Neural crest cell (in vitro differentiated cells): ENCODE data around the gene INPP4B. TPM values are rescaled to one million over a fixed set of nuclear protein-coding genes. Genes with fewer than 3 reads are reported as not detected.
"Not testable (repeated sequence)": the region's sequence is repeated elsewhere in the genome, so short reads cannot be mapped to it uniquely, and the experiment has no call there.

Experiments used
- DNase-seq: peaks from one replicate; pipeline ENCODE4 v3.0.0; 2021; ENCODE audit warnings: low read depth, mixed read lengths, low spot score
- H3K27ac Mint-ChIP-seq: one replicate; pipeline ENCODE4 v1.8.0; 2021; ENCODE audit warnings: mild to moderate bottlenecking, mixed read lengths; ENCODE audit not compliant: unreplicated experiment
- H3K27me3 Mint-ChIP-seq: 2 replicates; pipeline ENCODE4 v1.8.0; 2021; ENCODE audit warnings: low read depth, mild to moderate bottlenecking, mixed read lengths
- H3K36me3 Mint-ChIP-seq: 2 replicates; pipeline ENCODE4 v1.8.0; 2021; ENCODE audit warnings: low read depth, mild to moderate bottlenecking, mixed read lengths
- H3K4me1 Mint-ChIP-seq: 2 replicates; pipeline ENCODE4 v1.8.0; 2021; ENCODE audit warnings: mixed read lengths
- H3K4me3 Mint-ChIP-seq: one replicate; pipeline ENCODE4 v1.8.0; 2021; ENCODE audit warnings: mild to moderate bottlenecking, mixed read lengths
- H3K9me3 Mint-ChIP-seq: 2 replicates; pipeline ENCODE4 v1.8.0; 2021; ENCODE audit warnings: mixed read lengths
- CTCF ChIP-seq: fragments of 200-600 bp; sonication (generic); conservative IDR thresholded peaks from 2 replicates; pipeline ENCODE4 v1.5.0; 2021; ENCODE audit warnings: antibody characterized with exemption, mild to moderate bottlenecking
- total RNA-seq: library from RNA; stranded (reverse); gene quantifications from 2 replicates; pipeline ENCODE4 v1.2.1, GENCODE V29; 2021

INPP4B gene
- total RNA-seq, 1 donor from 2014 or later = 7.3 TPM

- H3K27ac Mint-ChIP-seq = no peak overlapping the region
- no peaks in the 10 kb centered on the region for H3K4me1 Mint-ChIP-seq
- no peaks in the 10 kb centered on the region for H3K36me3 Mint-ChIP-seq
- H3K4me3 Mint-ChIP-seq = no peak overlapping the region
- no peaks in the 10 kb centered on the region for H3K9me3 Mint-ChIP-seq
- no peak for DNase-seq
- H3K27me3 Mint-ChIP-seq = no peaks in the 10 kb centered on the region
- TF ChIP-seq CTCF = no peak
These were observed 765.1 kb downstream of the INPP4B start for GRCh38 chr4:142081025-142081424.

- Mint-ChIP-seq H3K4me1 (no peaks in the 10 kb centered on the region), H3K36me3 (no peaks in the 10 kb centered on the region), H3K27ac (no peak overlapping the region), H3K27me3 (no peaks in the 10 kb centered on the region), H3K9me3 (no peaks in the 10 kb centered on the region), H3K4me3 (no peak overlapping the region)
- DNase-seq = no peak
- TF ChIP-seq CTCF = no peak
These were observed 766.1 kb downstream of the INPP4B start for GRCh38 chr4:142079959-142080358.

- no peaks in the 10 kb centered on the region for H3K4me1 Mint-ChIP-seq
- H3K9me3 Mint-ChIP-seq = no peaks in the 10 kb centered on the region
- no peak overlapping the region for H3K4me3 Mint-ChIP-seq
- no peak for DNase-seq
- TF ChIP-seq CTCF = no peak
- no peak overlapping the region for H3K27ac Mint-ChIP-seq
- H3K36me3 Mint-ChIP-seq = no peaks in the 10 kb centered on the region
- no peaks in the 10 kb centered on the region for H3K27me3 Mint-ChIP-seq
These were observed 769.1 kb downstream of the INPP4B start for GRCh38 chr4:142077048-142077447.

GRCh38 chr4:142068304-142068703, 777.8 kb downstream of the INPP4B start:
- H3K27ac Mint-ChIP-seq, H3K4me1 Mint-ChIP-seq, H3K27me3 Mint-ChIP-seq, H3K4me3 Mint-ChIP-seq, DNase-seq: not testable (repeated sequence)
- H3K36me3 Mint-ChIP-seq = peaks cover 11% of the 10 kb centered on the region
- peaks cover 15% of the 10 kb centered on the region for H3K9me3 Mint-ChIP-seq

- not testable (repeated sequence) for DNase-seq, H3K4me1 Mint-ChIP-seq, H3K27ac Mint-ChIP-seq, H3K4me3 Mint-ChIP-seq, H3K27me3 Mint-ChIP-seq
- Mint-ChIP-seq H3K9me3 (peaks cover 15% of the 10 kb centered on the region), H3K36me3 (peaks cover 11% of the 10 kb centered on the region)
These were observed 779.5 kb downstream of the INPP4B start for GRCh38 chr4:142066562-142066961.

GRCh38 chr4:142065086-142065647, 780.9 kb downstream of the INPP4B start:
- Mint-ChIP-seq H3K4me3 (no peak overlapping the region), H3K4me1 (no peaks in the 10 kb centered on the region), H3K27ac (no peak overlapping the region), H3K27me3 (no peaks in the 10 kb centered on the region), H3K9me3 (peaks cover 12% of the 10 kb centered on the region), H3K36me3 (peaks cover 11% of the 10 kb centered on the region)
- DNase-seq = no peak
- no peak for TF ChIP-seq CTCF
